Stimulated activated naive CD8-positive, alpha-beta T cell treated with anti-CD3 and anti-CD28 coated beads, Interleukin-15, amount 100 ng/mL, for 72 hours (primary cell): ENCODE results near the gene PARPBP.
"Not testable (repeated sequence)": the region's sequence is repeated elsewhere in the genome, so short reads cannot be mapped to it uniquely, and the experiment has no call there.

Source experiments
- ATAC-seq: fragments of 150-1000 bp; cut with Tn5 transposase; 2 replicates; pipeline ENCODE4 v1.10.0; 2021; ENCODE audit warnings: mild to moderate bottlenecking, moderate library complexity
- DNase-seq, 2 donors: peaks; one replicate each; pipeline ENCODE4 v3.0.0; 2021 to 2022
- H3K27ac Mint-ChIP-seq, 2 donors: one replicate each; pipeline ENCODE4 v1.8.0; 2022; ENCODE audit warnings: mild to moderate bottlenecking in 2 of 2, mixed read lengths in 2 of 2, moderate library complexity in 2 of 2
- H3K27me3 Mint-ChIP-seq: one replicate; pipeline ENCODE4 v1.8.0; 2022; ENCODE audit warnings: mixed read lengths
- H3K4me1 Mint-ChIP-seq: one replicate; pipeline ENCODE4 v1.8.0; 2022; ENCODE audit warnings: mild to moderate bottlenecking, mixed read lengths
- H3K4me3 Mint-ChIP-seq, 2 donors: one replicate each; pipeline ENCODE4 v1.8.0; 2022; ENCODE audit warnings: mild to moderate bottlenecking in 2 of 2, mixed read lengths in 2 of 2, moderate library complexity in 1 of 2
- H3K9me3 Mint-ChIP-seq, 2 donors: one replicate each; pipeline ENCODE4 v1.8.0; 2022; ENCODE audit warnings: mixed read lengths in 2 of 2

The PARPBP gene

DNA sequence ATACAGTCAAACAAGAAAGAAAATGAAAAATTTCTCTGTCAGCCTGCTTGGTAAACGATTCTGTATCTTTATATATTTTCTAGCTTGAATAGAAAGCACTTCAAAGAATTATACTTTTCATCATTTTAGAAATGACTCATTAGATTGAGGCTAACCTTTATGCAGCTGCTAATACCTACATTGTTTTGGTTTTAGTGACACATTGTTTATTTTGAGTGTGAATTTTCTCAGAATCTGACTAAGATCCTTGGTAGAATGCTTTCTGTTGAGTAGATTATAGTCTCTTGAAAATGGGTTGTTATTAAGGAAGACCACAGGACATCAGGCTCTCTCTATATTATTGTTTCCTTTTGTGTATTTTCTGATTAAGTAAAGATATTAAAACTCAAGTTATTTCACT lies 77.8 kb downstream of the PARPBP start, which contains the start of gene PMCH:
Gene PMCH, minus strand, starts transcription at position 45 of the 400 bp plus-strand sequence. CDS start 63 bp downstream, outside the sequence.
- H3K9me3 Mint-ChIP-seq: no peaks in the 10 kb centered on the region
- H3K27me3 Mint-ChIP-seq: no peaks in the 10 kb centered on the region
- ATAC-seq (peak; percentile 100), DNase-seq (no peak)
- H3K4me1 Mint-ChIP-seq: peaks cover 10% of the 10 kb centered on the region
- H3K4me3 Mint-ChIP-seq: peak within 1 kb of the TSS in 1 of 2 donors; percentile 33
- peak within 1 kb of the TSS in 1 of 2 donors; percentile 54 for H3K27ac Mint-ChIP-seq

GRCh38 chr12:102201436-102202061 lies 81.6 kb downstream of the PARPBP start:
- H3K27ac Mint-ChIP-seq: no peak overlapping the region

GRCh38 chr12:102202556-102202955 lies 82.6 kb downstream of the PARPBP start:
- no peaks in the 10 kb centered on the region for H3K27me3 Mint-ChIP-seq
- no peak overlapping the region for H3K27ac Mint-ChIP-seq
- no peak for ATAC-seq
- H3K4me3 Mint-ChIP-seq: no peak overlapping the region
- no peak for DNase-seq
- peaks cover 11 to 23% of the 10 kb centered on the region in 2 donors for H3K9me3 Mint-ChIP-seq
- peaks cover 6% of the 10 kb centered on the region for H3K4me1 Mint-ChIP-seq

More at GRCh38 chr12:102201436-102202061, 81.6 kb downstream of the PARPBP start:
- peaks cover 15% of the 10 kb centered on the region for H3K4me1 Mint-ChIP-seq
- DNase-seq (no peak), ATAC-seq (no peak)
- peaks cover 6 to 13% of the 10 kb centered on the region in 2 donors for H3K9me3 Mint-ChIP-seq
- H3K4me3 Mint-ChIP-seq: no peak overlapping the region
- no peaks in the 10 kb centered on the region for H3K27me3 Mint-ChIP-seq

DNA sequence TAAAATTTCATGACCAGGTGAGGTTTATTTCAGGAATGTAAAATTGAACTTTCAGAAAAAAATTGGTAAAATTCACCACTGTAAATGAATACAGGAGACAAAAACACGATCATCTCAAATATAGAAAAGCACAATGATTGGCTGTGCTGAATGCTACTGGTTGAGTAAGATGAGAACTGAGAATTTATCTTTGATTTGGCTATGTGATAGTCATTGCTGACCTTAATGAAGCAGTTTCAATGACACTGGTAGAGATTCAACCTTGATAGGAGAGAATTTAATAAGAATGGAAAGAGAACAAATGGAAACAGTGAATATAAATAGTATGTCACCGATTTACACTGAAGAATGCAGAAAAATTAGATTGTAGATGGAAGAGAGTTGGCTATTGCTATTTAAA lies 84.0 kb downstream of the PARPBP start:
- no peak overlapping the region for H3K27ac Mint-ChIP-seq
- no peak for DNase-seq
- H3K27me3 Mint-ChIP-seq: no peaks in the 10 kb centered on the region
- no peak for ATAC-seq
- peaks cover 21 to 37% of the 10 kb centered on the region in 2 donors for H3K9me3 Mint-ChIP-seq
- H3K4me1 Mint-ChIP-seq: peaks cover 5% of the 10 kb centered on the region
- H3K4me3 Mint-ChIP-seq: no peak overlapping the region

DNA sequence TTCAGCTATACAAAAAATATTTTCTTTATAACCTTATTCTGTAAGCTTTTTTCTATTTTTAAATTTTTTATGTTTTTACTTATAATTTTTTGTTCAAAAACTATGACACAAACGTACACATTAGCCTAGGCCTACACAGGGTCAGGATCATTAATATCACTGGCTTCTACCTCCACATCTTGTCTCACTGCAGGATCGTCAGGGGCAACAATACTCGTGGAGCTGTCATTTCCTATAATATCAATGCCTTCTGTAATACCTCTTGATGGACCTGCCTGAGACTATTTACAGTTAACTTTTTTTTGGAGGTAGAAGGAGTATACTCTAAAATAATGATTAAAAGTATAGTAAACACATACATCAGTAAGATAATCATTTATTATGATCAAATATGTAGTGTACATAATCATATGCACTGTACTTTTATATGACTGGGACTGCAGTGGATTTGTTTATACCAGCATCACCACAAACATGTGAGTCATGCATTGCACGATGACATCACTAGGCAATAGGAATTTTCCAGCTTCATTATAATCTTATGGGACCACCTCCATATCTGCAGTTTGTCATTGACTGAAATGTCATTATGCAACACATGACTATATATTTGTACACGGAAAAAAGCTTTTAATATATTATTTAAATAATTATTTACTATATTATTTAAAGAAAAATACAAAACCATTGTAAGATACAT lies 96.2 kb downstream of the PARPBP start:
- Mint-ChIP-seq H3K4me3 (no peak overlapping the region), H3K27ac (no peak overlapping the region), H3K27me3 (no peaks in the 10 kb centered on the region), H3K4me1 (no peaks in the 10 kb centered on the region), H3K9me3 (no peaks in the 10 kb centered on the region)
- ATAC-seq (no peak), DNase-seq (no peak)

DNA sequence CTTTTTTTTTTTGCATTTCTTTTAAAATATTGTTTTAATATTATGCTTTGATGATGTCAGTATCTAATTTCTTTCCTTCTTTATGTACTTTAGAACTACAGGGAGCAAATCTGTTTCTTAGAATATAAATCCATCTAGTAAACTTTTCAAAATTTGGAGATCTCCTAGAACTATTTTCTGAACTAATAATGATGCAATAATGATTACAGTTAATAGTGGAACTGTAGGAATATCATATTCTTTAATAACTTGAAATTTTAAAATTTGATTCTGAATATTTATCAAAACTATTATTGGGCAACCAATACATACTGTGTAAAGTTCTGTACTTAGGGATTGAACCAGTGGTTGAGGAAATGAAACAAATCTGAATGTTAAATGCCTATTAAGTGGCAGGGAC lies 100.8 kb downstream of the PARPBP start:
- ATAC-seq (no peak), DNase-seq (no peak)
- Mint-ChIP-seq H3K27me3 (no peaks in the 10 kb centered on the region), H3K9me3 (no peaks in the 10 kb centered on the region), H3K4me1 (no peaks in the 10 kb centered on the region), H3K27ac (no peak overlapping the region), H3K4me3 (no peak overlapping the region)

DNA sequence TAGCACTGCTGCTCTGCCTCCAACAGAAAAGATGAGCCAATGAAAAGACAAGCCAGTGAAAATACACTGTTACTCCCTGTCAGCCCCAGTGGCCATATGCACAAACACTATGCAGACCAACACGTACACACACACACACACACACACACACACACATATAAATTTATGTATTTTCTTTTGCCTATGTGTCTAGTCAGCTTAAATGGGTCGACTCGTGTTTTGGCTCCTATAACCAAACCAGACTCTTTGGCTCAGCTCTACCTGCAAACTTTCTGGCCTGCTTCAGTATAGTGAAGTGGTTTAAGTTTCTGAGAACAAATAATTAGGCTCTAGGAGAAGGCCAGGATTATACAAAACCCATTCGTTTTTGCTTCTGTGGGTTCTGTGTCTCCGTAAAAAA lies 108.0 kb downstream of the PARPBP start:
- Mint-ChIP-seq H3K27me3 (peaks cover 22% of the 10 kb centered on the region), H3K4me1 (no peaks in the 10 kb centered on the region), H3K9me3 (no peaks in the 10 kb centered on the region), H3K27ac (no peak overlapping the region), H3K4me3 (no peak overlapping the region)
- ATAC-seq (no peak), DNase-seq (no peak)

DNA sequence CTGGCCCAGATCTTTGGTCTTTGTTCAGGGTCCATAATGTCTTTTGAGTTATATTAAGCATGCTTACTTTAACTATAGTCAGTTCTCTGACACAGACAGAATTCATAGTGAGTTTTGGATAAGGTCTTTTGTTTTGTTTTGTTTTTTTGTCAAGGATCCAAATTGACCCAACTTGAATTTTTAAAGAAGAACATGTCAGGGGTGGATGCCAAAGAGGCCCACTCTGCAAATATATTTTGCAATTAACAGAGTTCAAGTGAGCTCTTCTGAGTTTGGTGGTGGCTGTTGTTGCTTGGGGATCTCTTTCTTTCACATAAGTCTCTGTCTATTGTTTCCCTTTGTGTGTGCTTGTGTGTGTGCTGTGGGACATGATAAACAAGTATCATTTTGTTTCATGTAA lies 112.1 kb downstream of the PARPBP start:
- ATAC-seq (no peak), DNase-seq (no peak)
- Mint-ChIP-seq H3K27ac (no peak overlapping the region), H3K27me3 (peaks cover 52% of the 10 kb centered on the region), H3K4me3 (no peak overlapping the region), H3K9me3 (peaks cover 0 to 4% of the 10 kb centered on the region in 2 donors), H3K4me1 (no peaks in the 10 kb centered on the region)

GRCh38 chr12:102232446-102232845 lies 112.5 kb downstream of the PARPBP start:
- H3K4me3 Mint-ChIP-seq: no peak overlapping the region
- H3K27ac Mint-ChIP-seq: no peak overlapping the region

GRCh38 chr12:102234599-102234998 lies 114.6 kb downstream of the PARPBP start:
- Mint-ChIP-seq H3K4me3 (no peak overlapping the region), H3K9me3 (peaks cover 8 to 9% of the 10 kb centered on the region in 2 donors), H3K27me3 (peaks cover 71% of the 10 kb centered on the region), H3K4me1 (no peaks in the 10 kb centered on the region), H3K27ac (no peak overlapping the region)
- ATAC-seq (no peak), DNase-seq (no peak)

More at GRCh38 chr12:102232446-102232845, 112.5 kb downstream of the PARPBP start:
- no peaks in the 10 kb centered on the region for H3K4me1 Mint-ChIP-seq
- H3K27me3 Mint-ChIP-seq: peaks cover 56% of the 10 kb centered on the region
- peaks cover 2 to 6% of the 10 kb centered on the region in 2 donors for H3K9me3 Mint-ChIP-seq
- DNase-seq: no peak
- no peak for ATAC-seq

DNA sequence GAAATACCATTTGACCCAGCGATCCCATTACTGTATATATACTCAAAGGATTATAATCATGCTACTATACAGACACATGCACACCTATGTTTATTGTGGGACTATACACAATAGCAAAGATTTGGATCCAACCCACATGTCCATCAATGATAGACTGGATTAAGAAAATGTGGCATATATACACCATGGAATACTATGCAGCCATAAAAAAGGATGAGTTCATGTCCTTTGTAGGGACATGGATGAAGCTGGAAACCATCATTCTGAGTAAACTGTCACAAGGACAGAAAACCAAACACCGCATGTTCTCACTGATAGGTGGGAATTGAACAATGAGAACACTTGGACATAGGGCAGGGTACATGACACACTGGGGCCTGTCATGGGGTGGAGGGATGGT lies 120.9 kb downstream of the PARPBP start:
- H3K27me3 Mint-ChIP-seq: peaks cover 30% of the 10 kb centered on the region
- DNase-seq, H3K27ac Mint-ChIP-seq, H3K4me1 Mint-ChIP-seq, H3K4me3 Mint-ChIP-seq, ATAC-seq: not testable (repeated sequence)
- H3K9me3 Mint-ChIP-seq: peaks cover 15 to 16% of the 10 kb centered on the region in 2 donors
